Sigmoid colon (tissue), 4 donors: Measurements from ENCODE around the gene TMEM238L.

Experiments used
- CTCF ChIP-seq, 4 experiments: fragments of 450-650 bp in 3 of 4; fragments of 200-600 bp in 1 of 4; IDR thresholded peaks; one replicate each; pipeline ENCODE4 v1.5.1; 2016 to 2019; ENCODE audit warnings: antibody characterized with exemption in 4 of 4, mild to moderate bottlenecking in 3 of 4, moderate library complexity in 2 of 4
- POLR2A ChIP-seq, 2 donors: fragments of 450-650 bp; IDR thresholded peaks; one replicate each; pipeline ENCODE4 v1.6.1; 2016; ENCODE audit warnings: antibody characterized with exemption in 2 of 2, mild to moderate bottlenecking in 2 of 2, moderate library complexity in 2 of 2
- POLR2AphosphoS5 ChIP-seq, 4 donors: sonication (generic); formaldehyde crosslinking; IDR thresholded peaks; one replicate each; pipeline ENCODE4 v1.6.1; 2017; ENCODE audit warnings: antibody characterized with exemption in 4 of 4

DNA sequence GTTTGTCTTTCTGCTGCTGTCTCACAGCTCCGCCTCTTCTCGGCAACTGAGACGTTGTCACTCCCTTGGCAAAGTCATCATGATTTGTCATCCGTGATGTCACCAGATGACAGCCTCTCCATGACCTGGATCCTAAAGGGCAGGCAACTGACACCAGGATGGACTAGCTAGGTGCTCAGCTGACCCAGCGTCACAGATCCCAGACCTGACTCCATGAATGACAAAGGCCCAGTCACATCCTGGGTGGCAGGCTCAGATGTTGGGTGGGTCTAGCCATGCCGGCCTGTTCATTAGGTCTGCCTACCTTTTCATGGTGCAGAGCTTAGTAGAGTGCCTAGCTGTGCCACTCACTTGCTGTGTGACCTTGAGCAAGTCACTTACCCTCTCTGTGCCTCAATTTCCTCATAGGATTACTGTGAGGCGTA lies 3.8 kb upstream of the TMEM238L start:
- no peak for TF ChIP-seq CTCF (IDR thresholded peaks at IDR 0.05)
- no peak for TF ChIP-seq POLR2A (IDR thresholded peaks at IDR 0.05)
- no peak for TF ChIP-seq POLR2AphosphoS5 (IDR thresholded peaks at IDR 0.05)
